Stimulated activated CD8-positive, alpha-beta memory T cell treated with anti-CD3 and anti-CD28 coated beads, Interleukin-2, amount 100 ng/mL, for 48 hours (primary cell): ENCODE data around the gene IFIT1B.

Experiments
- DNase-seq, 2 donors: peaks; one replicate each; pipeline ENCODE4 v3.0.0-alpha.2; 2020; ENCODE audit warnings: low read depth in 2 of 2

IFIT1B gene

DNA sequence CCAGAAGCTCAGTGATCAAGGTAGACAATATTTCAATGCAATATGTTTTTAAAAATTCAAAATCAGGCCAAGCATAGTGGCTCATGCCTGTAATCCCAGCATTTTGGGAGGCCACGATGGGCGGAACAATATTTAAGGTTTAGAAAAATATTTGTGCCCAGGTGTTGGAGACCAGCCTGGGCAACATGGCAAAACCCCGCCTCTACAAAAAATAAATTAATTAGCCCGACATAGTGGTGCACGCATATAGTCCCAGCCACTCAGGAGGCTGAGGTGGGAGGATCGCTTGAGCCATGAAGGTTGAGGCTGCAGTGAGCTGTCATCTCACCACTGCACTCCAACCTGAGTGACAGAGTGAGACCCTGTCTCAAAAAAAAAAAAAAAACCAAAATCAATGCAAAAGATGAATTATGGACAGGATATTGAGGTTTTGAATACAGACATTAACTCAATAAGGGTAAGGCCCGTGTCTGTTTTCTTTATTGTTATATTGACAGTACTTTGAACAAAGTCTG is 35.6 kb downstream of the IFIT1B start:
- no peak for DNase-seq

DNA sequence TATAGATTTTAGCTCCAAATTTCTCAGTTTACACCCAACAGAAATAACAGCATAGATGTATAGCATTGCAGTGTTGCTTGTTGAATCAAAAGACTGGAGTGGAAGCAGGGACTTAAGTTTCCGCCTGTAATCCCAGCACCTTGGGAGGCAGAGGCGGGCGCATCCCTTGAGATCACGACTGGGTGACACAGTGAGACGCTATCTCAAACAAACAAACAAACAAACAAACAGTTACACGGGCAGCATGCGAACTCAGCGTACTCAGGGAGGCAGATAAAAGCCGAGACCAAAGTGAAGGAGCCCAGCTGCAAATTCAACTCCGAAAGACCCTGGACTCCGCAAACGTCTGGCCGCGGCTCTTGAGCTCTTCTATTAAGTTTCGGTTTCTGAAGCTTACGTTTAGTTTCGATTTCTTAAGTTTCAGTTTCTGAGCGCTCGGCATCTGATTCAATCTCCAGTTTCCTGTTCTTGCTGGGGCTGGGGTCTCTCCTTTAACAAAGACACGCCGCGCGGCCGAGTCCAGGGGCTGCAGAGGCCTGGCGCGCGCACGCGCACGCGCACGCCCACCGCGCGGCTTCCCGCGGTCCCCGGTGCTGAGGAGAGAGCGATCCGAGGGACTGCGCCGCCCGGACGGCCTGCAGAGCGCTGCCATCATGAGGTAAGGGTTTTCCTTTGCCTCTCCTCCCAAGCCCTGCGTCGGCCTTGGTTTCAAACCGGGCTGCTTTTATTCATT is 36.5 kb downstream of the IFIT1B start, which contains the start of gene IFIT5:
Gene IFIT5, plus strand, starts transcription at position 423 of the 733 bp plus-strand sequence. Its CDS starts 231 bp downstream, at position 654.
- peak; percentile 34 to 40 for DNase-seq

DNA sequence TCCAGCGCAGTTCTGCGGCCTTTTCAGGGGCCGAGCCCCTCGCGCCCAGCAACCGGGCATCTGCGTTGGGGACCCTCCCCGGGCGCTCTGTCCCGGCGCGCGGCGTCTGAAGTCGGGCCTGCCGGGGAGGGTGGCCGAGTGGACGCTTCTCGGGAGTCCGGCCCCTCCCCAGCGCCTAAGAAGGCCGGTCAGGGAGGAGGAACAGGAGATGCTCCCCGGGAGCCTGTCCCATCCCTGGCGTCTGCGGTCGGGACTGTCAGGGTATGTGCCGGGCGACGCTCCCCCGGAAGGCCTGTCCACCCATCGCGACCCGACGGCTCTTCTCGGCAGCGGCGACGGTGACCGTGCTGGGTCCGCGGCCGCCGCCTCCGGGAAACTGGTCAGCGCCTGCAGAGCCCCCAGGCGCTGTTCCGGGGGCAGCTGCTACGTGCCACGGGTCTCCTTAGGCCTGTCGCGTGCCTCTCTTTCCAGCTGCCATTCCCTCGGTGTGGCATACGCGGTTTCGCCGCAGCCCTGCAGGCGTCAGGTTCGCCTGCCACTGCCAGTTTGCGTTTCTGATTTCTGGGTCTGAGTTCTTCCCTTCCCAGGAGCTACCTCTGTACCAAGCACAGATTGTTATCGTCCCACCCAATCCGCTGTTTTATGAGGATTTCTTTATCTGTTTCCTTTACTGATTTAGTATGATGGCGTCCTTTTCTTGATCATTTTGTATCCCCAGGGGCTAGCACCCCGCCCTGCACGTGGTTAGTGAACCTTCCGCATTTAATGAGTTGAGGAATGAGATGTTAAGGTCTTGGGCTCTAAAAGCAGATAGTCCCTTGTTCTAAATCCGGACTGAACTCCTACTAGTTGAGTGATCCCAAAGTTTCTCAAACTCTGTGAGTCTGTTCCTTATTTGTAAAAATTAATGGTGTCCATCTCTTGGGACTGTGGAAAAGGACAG is 37.3 kb downstream of the IFIT1B start:
- peak; percentile 8 to 17 for DNase-seq

DNA sequence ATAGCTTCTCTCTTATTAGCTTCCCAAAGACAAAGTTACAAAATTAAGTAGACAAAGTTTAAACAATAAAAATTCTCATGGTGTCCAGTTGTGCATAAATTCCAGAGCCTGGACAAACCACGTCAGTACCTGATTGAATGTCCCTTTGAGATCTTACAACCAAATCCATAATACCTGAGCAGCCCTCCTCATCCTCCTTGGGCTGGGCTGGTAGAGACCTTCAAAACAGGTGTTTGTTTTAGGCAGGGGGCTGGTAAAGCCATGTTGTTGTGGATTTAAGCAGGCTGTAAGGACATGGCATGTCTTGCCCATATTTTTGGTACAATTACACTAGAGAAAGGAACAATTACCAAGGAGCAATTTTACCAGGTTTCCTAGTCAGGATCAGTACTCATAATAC is 38.6 kb downstream of the IFIT1B start:
- no peak for DNase-seq

- no peak for DNase-seq
These were observed 41.7 kb downstream of the IFIT1B start for GRCh38 chr10:89419548-89419947.

DNA sequence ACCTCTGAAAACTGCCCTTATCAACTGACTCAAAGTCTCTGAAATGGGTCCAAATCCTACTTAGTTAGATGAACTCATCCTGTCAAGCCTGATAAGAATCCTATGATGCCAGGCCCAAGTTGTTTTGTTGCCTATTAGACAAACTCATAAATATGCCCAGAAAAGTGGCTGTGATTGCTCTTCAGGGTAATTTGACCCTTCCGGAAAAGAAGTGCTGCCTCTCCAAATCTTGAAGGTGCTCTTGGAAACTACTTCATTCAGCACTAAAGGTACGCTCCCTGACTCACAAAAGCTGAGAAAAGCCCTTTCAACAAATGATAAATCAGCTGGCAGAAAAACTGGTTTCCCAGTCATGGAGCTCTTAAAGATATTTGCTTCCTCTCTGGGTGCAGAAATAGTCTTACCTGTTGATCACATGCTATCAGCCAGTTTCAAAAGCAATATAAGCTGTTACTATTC is 43.2 kb downstream of the IFIT1B start:
- DNase-seq, result no peak

GRCh38 chr10:89425000-89425399 is 47.1 kb downstream of the IFIT1B start:
- no peak for DNase-seq

DNA sequence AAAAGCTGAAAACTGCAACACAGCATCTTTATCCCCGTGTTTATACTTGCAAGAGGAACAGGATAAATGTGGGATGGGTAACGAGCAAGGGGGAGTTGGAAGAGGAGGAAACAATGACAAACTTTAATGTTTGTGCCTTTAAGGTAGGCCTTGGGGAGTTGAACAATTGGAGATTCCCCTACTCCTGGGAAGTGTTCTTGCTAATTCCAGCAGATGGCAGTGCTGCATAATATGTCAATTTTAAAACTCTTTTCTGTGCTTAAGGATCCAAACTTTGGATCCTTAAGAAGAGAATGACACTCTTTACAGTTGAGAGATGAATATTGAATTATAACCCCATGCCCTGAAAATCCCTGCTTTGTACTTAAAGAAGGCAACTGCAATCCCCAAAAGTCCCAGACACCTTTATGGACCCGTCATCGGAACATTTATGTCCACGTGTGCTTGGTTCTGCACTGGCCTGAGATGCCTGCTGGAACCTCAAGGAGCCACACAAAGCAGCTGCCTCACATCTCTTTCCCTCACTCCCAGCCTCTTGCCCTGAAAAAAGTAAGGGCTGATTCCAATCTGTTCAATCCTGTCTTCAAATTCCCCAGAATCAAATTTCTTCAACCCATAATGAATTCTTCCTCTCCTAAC is 48.5 kb downstream of the IFIT1B start:
- DNase-seq, result no peak

- no peak for DNase-seq
These were observed 49.8 kb downstream of the IFIT1B start for GRCh38 chr10:89427629-89428028.

- no peak for DNase-seq
These were observed 51.0 kb downstream of the IFIT1B start for GRCh38 chr10:89428877-89429276.

GRCh38 chr10:89431977-89432376 is 54.1 kb downstream of the IFIT1B start:
- no peak for DNase-seq
